GM21423 (cell line): Measurements from ENCODE around the gene GRID1.

Source experiments
- ATAC-seq: cut with Tn5 transposase; IDR thresholded peaks from one replicate; pipeline ENCODE4 v1.9.1; 2021; ENCODE audit warnings: mild to moderate bottlenecking, moderate library complexity; ENCODE audit not compliant: unreplicated experiment

The GRID1 gene

GRCh38 chr10:85645926-85646711 lies 720.5 kb downstream of the GRID1 start:
- ATAC-seq = no peak

- ATAC-seq = no peak
Measured at GRCh38 chr10:85645053-85645452, 721.5 kb downstream of the GRID1 start.

GRCh38 chr10:85643845-85644525 lies 722.6 kb downstream of the GRID1 start:
- ATAC-seq = no peak

- no peak for ATAC-seq
Measured at GRCh38 chr10:85643171-85643844, 723.3 kb downstream of the GRID1 start.

- ATAC-seq = no peak
Measured at GRCh38 chr10:85642421-85643170, 724.0 kb downstream of the GRID1 start.

- no peak for ATAC-seq
Measured at GRCh38 chr10:85642082-85642420, 724.5 kb downstream of the GRID1 start.

GRCh38 chr10:85641479-85642009 lies 725.1 kb downstream of the GRID1 start:
- ATAC-seq = no peak

GRCh38 chr10:85638797-85639196 lies 727.8 kb downstream of the GRID1 start:
- peak; percentile 47 for ATAC-seq

GRCh38 chr10:85635650-85636049 lies 730.9 kb downstream of the GRID1 start:
- ATAC-seq = no peak

- no peak for ATAC-seq
Measured at GRCh38 chr10:85624511-85624910, 742.1 kb downstream of the GRID1 start.

GRCh38 chr10:85623758-85624157 lies 742.8 kb downstream of the GRID1 start:
- no peak for ATAC-seq

GRCh38 chr10:85623342-85623741 lies 743.3 kb downstream of the GRID1 start:
- no peak for ATAC-seq

GRCh38 chr10:85622425-85622824 lies 744.2 kb downstream of the GRID1 start:
- ATAC-seq = no peak

GRCh38 chr10:85621562-85621961 lies 745.0 kb downstream of the GRID1 start:
- no peak for ATAC-seq

- no peak for ATAC-seq
Measured at GRCh38 chr10:85620807-85621206, 745.8 kb downstream of the GRID1 start.

- no peak for ATAC-seq
Measured at GRCh38 chr10:85619832-85620231, 746.8 kb downstream of the GRID1 start.

GRCh38 chr10:85618841-85619240 lies 747.8 kb downstream of the GRID1 start:
- no peak for ATAC-seq

GRCh38 chr10:85617751-85618546 lies 748.6 kb downstream of the GRID1 start:
- ATAC-seq = no peak

GRCh38 chr10:85615556-85615955 lies 751.0 kb downstream of the GRID1 start:
- ATAC-seq = no peak

GRCh38 chr10:85614981-85615380 lies 751.6 kb downstream of the GRID1 start:
- no peak for ATAC-seq
